HG03439 (cell line): ENCODE results near the gene DYNLT3.

ENCODE experiments used
- ATAC-seq: cut with Tn5 transposase; IDR thresholded peaks from one replicate; pipeline ENCODE4 v1.9.1; 2021; ENCODE audit warnings: mild to moderate bottlenecking, moderate library complexity; ENCODE audit not compliant: unreplicated experiment

The DYNLT3 gene

DNA sequence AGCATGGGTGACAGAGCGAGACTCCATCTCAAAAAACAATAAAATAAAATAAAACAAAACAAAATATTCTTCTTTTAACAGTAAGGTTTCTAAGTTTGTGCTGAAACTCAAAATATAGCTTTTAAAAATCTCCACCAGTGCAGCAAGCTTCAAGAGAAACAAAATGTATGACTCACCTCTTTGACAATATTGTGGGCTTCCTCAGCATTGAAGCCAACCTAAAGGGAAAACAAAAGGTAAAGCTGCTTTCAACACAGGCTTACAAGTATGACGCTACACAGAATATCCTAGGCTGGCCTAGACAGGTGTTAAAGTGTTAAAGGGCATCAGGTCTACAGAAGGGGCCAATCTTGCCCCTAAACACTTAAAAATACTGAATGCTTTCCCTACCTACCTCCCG, 1.2 kb downstream of the DYNLT3 start:
- ATAC-seq = no peak

DNA sequence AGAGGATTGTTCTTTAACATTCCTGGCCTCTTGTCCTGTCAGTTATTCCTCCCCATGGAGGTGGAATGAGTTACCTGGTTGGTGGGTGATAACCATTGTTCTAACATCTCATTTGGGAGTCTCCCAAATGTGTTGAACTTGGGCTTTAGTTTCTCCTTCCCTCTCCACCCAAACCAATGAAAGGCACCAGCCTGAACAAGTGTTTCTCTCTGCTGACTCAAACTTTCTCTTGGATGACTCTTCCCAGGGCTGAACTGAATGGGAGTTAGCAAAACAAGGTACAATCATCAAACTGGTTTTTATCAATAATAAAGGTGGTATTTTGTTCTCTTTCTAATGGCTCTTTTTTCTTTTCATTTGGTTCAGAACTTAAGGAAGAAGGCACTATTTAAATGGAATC, 2.7 kb downstream of the DYNLT3 start:
- no peak for ATAC-seq

DNA sequence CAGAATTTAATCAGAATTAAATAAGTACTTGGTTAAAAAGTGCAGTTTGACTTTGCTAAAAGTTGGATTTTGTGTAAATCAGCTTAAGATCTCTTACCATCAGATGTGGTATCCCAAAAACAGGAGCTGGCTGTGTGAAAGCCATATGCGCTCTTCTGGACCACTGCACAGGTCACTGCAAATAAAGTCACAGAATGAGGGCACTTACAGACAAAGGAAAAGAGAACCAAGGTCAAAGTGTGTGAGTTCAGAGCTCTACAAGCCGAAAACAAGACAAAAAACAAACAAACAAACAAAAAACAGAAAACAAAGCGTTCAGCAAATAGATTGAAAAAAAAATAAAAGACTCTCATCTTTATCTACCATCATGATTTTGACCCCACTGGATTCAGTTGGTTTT, 6.4 kb downstream of the DYNLT3 start:
- ATAC-seq = no peak

DNA sequence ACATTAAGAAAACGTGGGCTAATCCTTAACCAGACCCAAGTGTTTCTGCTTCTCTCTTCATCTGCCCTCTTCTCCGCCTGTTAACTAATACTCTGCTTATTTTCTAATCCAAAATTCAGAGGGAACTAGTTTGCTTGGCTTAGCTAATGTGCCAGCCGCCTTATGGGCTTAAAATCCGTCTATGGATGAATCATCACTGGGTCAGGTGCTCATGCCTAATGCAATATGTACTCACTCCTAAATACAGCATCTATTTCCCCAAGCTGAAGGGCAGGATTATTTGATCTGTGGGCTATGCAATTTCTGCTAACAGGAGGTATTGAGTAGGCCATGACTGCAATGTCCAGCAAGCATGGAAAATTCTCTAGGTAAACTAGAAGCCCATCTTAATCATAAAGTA, 12.4 kb downstream of the DYNLT3 start:
- no peak for ATAC-seq

DNA sequence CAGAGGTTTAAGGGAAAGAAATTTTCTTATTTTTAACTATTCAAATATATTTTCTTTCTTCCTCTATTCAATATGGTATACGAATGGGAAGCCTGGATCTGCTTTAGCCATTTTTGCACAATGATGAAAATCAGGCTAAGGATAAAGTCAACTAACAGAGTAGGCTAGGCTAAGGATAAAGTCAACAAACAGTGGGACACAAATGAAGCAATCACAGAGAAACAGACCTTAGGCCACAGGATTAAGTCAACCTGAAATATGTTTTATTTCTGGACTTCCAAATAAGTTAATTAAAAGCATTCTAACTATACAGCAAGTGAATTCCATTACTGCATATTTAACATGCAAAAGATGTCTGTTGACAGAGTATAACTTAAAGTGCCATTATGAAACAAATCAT, 17.0 kb downstream of the DYNLT3 start:
- no peak for ATAC-seq

DNA sequence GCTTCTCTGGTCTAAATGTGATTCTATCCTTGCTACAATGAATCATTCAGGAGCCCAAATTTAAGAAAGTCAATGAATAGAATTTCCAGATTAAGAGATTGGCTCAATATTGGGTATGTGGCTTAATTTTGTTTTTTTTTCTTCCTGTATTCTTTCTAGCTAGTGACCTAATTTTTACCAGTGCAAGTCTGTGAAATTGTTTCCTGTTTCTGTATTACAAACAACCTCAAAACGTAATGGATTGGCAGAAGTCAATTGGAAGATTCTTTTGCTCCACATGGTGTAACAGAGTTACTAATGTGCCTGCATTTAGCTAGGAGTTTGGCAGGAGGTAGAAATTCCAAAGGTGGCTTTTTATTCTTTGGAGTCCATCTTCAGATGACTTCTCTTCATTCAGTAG, 17.6 kb downstream of the DYNLT3 start:
- ATAC-seq = no peak

DNA sequence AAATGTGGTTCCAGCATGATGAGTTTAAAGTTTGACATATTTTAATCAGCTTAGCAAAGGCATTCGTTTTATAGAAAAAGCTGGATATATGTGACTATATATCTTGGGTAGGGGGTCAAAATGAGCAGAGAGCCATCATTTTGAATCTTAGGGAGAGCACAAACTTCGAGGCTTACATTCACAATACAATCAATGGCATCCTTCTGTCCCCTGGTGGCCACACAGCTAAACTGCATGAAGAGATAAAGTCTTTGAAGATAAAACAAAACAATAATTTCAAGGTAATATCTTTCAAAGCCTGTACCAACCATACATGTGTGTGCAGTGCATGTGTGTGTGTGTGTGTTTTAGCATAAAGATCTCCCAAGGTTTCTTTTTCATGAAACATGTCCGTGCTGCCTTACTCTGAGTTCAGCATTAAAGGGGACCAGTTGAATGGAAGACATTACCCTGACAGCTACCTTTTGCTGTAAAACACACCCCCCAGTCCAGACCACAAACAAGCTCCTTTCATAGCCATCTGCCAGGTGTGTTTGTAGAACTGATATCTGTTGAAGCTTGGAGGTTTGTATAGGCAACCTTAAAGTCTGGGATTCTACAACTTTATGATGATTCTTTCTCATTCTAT, 22.0 kb downstream of the DYNLT3 start:
- no peak for ATAC-seq

DNA sequence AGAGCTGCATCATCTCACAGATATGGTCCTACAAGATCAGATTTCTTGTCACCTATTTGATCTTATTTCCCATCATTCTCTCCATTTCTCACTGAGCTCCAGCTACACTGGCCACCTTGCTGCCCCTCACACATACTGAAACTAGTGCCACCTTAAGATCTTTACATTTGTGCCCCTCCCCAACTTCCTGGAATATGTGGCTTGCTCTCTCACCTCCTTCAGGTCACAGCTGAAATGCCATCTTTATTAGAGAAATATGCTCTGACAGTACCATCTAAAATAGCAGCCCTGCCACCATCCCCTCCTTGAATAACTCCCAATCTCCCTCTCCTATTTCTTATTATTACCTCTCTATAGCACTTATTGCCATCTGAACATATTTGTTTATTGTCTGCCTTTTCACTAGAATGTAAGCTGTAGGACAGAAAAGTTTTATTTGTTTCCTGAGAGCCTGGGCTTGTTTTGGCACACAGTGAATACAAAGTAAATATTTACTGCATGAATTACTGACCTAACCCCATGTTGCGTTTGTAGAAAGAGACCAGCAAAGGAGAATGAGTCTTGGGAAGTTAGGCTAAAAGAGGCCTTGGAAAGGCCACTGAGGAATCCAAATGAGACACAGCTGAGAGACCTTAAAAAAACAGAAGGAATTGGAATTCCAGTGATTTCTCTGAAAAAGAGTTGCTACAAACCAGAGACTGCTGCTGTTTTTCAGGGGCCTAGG, 22.7 kb downstream of the DYNLT3 start:
- no peak for ATAC-seq

GRCh38 chrX:37820646-37821045, 26.7 kb downstream of the DYNLT3 start:
- ATAC-seq = no peak

DNA sequence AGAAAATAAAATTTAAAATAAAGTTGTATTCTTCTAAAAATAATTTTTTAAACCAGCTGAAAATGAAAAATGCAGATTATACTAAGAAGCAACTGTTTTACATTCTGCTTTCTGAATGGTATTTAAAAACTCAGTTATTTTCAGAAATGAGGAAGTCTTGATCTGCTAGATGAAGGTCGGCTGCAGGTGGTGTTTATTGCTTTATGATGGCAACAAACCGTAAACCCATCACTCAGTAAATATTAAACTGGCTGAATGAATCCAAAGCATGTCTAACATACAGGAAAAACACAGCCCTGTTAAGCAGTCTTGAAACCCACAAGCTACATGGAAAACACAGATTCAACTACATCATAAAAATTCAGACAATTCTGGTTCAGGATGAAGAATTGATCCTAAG, 29.3 kb downstream of the DYNLT3 start:
- no peak for ATAC-seq

DNA sequence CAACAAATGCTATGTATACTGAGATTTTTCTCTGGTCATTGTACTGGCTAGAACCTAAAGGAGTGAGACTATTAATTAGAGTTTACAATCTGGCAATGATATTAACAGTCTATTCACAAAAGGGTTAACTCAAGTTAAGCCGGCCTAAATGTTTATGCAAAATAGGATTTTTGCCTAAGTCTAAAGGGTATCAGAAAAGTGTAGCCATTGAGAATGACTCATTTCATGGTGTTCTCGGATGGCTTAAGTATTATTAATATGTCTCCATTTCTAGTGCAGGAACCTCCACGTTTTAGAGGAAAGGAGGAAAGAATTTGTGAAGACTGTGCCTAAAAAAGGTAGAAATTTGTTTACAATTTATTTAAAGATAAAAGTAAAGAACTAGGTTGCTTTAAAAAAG, 29.8 kb downstream of the DYNLT3 start:
- ATAC-seq = peak; percentile 47

GRCh38 chrX:37817176-37817575, 30.2 kb downstream of the DYNLT3 start:
- peak; percentile 14 for ATAC-seq

GRCh38 chrX:37816766-37817165, 30.6 kb downstream of the DYNLT3 start:
- peak; percentile 18 for ATAC-seq

DNA sequence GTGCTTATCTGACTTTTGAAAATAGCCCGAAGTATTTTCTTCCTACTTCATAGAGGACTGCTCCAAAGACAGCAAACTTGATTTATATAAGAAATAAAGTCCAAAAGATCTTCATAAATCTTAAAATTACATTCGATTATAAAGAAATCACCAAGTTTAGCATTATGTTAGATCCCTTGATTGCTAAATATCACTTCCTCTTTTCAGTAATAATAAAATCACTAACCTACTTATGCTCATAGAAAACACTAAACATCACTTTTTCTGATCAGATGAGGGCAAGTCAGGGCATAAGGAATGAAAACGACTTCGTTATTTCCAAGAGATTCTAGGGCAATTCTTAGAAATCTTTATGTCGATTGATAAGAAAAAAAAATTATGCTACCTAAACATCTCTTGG, 32.0 kb downstream of the DYNLT3 start:
- no peak for ATAC-seq

- ATAC-seq = no peak
These were observed 33.8 kb downstream of the DYNLT3 start for GRCh38 chrX:37813570-37813969.

GRCh38 chrX:37812110-37812509, 35.3 kb downstream of the DYNLT3 start:
- ATAC-seq = no peak

GRCh38 chrX:37809970-37810369, 37.4 kb downstream of the DYNLT3 start:
- no peak for ATAC-seq

GRCh38 chrX:37803057-37803456, 44.3 kb downstream of the DYNLT3 start:
- no peak for ATAC-seq

DNA sequence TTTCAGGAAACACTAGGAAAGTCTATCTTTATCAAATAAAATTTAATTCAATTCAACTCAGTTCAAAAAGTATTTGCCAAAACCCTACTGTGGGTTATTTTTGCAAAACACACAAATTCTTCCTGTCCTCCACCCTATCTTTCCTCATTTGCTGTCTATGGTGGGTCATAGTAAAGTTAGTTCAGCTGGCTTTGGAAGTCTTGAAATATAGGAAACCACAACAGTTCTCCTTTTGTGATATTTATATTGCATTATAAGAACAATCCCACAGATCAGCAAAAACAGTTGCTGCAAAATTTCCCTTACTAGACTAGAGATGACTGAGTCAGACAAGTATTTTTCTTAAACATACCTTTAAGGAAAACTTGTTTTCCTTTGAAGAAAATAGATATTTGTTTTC, 45.3 kb downstream of the DYNLT3 start:
- ATAC-seq = no peak

DNA sequence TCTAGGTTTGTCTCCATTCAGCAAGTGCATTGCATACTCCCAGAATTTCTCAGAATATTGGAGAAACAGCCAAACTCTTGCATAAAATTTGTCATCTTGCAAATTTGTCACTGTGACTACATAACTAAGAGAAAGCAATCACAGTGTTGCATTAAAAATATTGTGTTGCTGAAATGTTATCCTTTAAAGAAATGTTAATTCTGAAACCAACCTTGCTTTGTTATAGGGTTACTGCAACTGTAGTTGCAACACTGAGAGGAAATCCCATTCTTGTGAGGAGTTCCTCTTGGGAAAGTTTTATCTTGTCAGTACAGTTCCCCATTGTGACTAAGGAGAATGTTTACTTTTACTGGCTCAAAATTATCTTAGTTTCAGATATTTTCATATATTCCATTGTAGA, 46.7 kb downstream of the DYNLT3 start:
- no peak for ATAC-seq

- ATAC-seq = no peak
These were observed 47.4 kb downstream of the DYNLT3 start for GRCh38 chrX:37799936-37800335.

- no peak for ATAC-seq
These were observed 50.6 kb downstream of the DYNLT3 start for GRCh38 chrX:37796805-37797204.

DNA sequence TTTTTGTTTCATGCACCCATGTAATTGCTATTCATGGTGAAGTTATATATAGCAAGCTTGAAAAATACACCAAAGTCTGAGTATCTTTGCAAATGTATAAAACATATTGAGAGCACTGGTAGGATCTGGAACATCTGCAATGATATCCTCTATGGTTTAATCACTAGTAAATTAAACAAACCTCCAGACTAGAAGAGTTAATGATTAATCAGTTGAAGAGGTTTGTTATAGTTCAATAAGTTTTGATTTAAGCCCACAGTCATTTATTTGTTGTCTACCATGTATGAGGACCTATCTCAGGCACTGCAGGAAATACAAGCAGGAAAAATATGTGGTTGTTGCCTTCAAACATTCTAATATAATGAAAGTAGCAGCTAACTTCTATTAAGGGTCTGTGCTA, 51.1 kb downstream of the DYNLT3 start:
- no peak for ATAC-seq
